WTC11 (cell line): Measurements from ENCODE around the gene USP54.

Experiments used
- ARID4B ChIP-seq: sonication (generic); formaldehyde crosslinking; IDR thresholded peaks from 2 replicates; pipeline ENCODE4 v1.8.0; 2023; ENCODE audit warnings: missing genetic modification reagents, mild to moderate bottlenecking, borderline replicate concordance
- CBFB ChIP-seq: sonication (generic); formaldehyde crosslinking; IDR thresholded peaks from 2 replicates; pipeline ENCODE4 v1.8.1; 2022; ENCODE audit warnings: mild to moderate bottlenecking, low read depth, missing genetic modification reagents
- CTCF ChIP-seq: fragments of 200-600 bp; IDR thresholded peaks from 2 replicates; pipeline ENCODE4 v1.8.0; 2022; ENCODE audit warnings: antibody characterized with exemption
- E2F4 ChIP-seq: sonication (generic); formaldehyde crosslinking; IDR thresholded peaks from 2 replicates; pipeline ENCODE4 v1.8.1; 2022; ENCODE audit warnings: low read depth, mild to moderate bottlenecking, moderate library complexity, missing genetic modification reagents, borderline replicate concordance
- SP1 ChIP-seq: sonication (generic); formaldehyde crosslinking; conservative IDR thresholded peaks from 2 replicates; pipeline ENCODE4 v1.8.1; 2022; ENCODE audit warnings: missing genetic modification reagents
- USF2 ChIP-seq: sonication (generic); formaldehyde crosslinking; IDR thresholded peaks from 2 replicates; pipeline ENCODE4 v1.8.1; 2023; ENCODE audit warnings: mild to moderate bottlenecking, missing genetic modification reagents, moderate library complexity
- ZNF232 ChIP-seq: sonication (generic); formaldehyde crosslinking; IDR thresholded peaks from 2 replicates; pipeline ENCODE4 v1.8.0; 2022; ENCODE audit warnings: mild to moderate bottlenecking, missing genetic modification reagents

- TF ChIP-seq CBFB (CRISPR knock-in tag) = no peak
- no peak for TF ChIP-seq ZNF232 (CRISPR knock-in tag)
- TF ChIP-seq CTCF = no peak
- TF ChIP-seq SP1 (CRISPR knock-in tag) = no peak
- no peak for TF ChIP-seq ARID4B (CRISPR knock-in tag)
- no peak for TF ChIP-seq E2F4
- no peak for TF ChIP-seq USF2 (CRISPR knock-in tag)
Observed at GRCh38 chr10:73553761-73554160, 37.4 kb downstream of the USP54 start.
